Esophagus squamous epithelium (tissue), 4 donors: ENCODE results near the gene PRIMPOL.

ENCODE experiments used
- CTCF ChIP-seq, 6 experiments: fragments of 450-650 bp in 4 of 6; fragments of 200-600 bp in 2 of 6; sonication (generic) in 2 of 6; IDR thresholded peaks; one replicate each; pipeline ENCODE4 v1.5.1; 2016 to 2019; ENCODE audit warnings: antibody characterized with exemption in 6 of 6, mild to moderate bottlenecking in 4 of 6, moderate library complexity in 4 of 6
- POLR2A ChIP-seq, 4 donors: fragments of 450-650 bp; IDR thresholded peaks; one replicate each; pipeline ENCODE4 v1.6.1; 2017; ENCODE audit warnings: antibody characterized with exemption in 4 of 4, mild to moderate bottlenecking in 4 of 4, moderate library complexity in 3 of 4

GRCh38 chr4:184643731-184644130, 5.8 kb upstream of the PRIMPOL start:
- TF ChIP-seq CTCF (IDR thresholded peaks at IDR 0.05) (no peak), POLR2A (IDR thresholded peaks at IDR 0.05) (no peak)
